IPS-20b (cell line): Measurements from ENCODE around the gene ZNF593.

Experiments
- H3K27ac ChIP-seq: one replicate; pipeline ENCODE4 v1.5.1; 2013; ENCODE audit warnings: low read length
- H3K27me3 ChIP-seq: 2 replicates; pipeline ENCODE4 v1.6.1; 2013; ENCODE audit warnings: mild to moderate bottlenecking, low read length, inconsistent platforms; ENCODE audit not compliant: insufficient read depth
- H3K36me3 ChIP-seq: 2 replicates; pipeline ENCODE4 v1.6.1; 2013; ENCODE audit warnings: low read depth, mild to moderate bottlenecking, inconsistent platforms, low read length, moderate library complexity; ENCODE audit not compliant: insufficient read depth
- H3K4me1 ChIP-seq: 2 replicates; pipeline ENCODE4 v1.6.1; 2013; ENCODE audit warnings: mild to moderate bottlenecking, control low read depth, inconsistent platforms, low read length, moderate library complexity; ENCODE audit not compliant: insufficient read depth
- H3K4me3 ChIP-seq: 2 replicates; pipeline ENCODE4 v1.5.1; 2013; ENCODE audit warnings: mild to moderate bottlenecking, low read length, inconsistent platforms
- H3K9ac ChIP-seq: 2 replicates; pipeline ENCODE4 v1.6.1; 2013; ENCODE audit warnings: low read depth, mild to moderate bottlenecking, inconsistent platforms, low read length, moderate library complexity
- H3K9me3 ChIP-seq: 2 replicates; pipeline ENCODE4 v1.6.1; 2013; ENCODE audit warnings: mild to moderate bottlenecking, low read depth, low read length, inconsistent platforms; ENCODE audit not compliant: insufficient read depth

The ZNF593 gene

DNA sequence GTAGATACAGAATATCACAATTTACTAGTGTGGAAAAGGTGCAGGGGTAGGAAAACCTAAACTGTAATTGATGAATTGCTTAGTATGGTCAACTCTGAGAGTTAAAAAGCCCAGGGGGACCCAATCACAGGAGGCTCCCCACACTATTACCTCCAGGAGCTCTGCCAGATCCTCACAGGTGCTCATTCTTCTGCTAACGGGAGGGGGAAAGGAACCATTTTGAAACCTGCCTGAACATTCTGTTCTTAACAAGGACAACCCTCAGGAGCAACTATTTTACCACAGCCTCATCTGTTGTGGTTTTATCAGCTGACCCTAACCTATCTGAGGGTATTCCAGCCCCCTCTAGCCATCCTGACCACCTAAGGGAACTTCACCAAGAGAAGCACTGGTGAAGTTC lies 39.0 kb upstream of the ZNF593 start:
- Histone ChIP-seq H3K27ac (no peak overlapping the region), H3K9ac (no peak overlapping the region), H3K9me3 (no peaks in the 10 kb centered on the region), H3K4me1 (peaks cover 5% of the 10 kb centered on the region; the same call in 1 of the 2 replicates), H3K27me3 (no peaks in the 10 kb centered on the region), H3K4me3 (no peak overlapping the region), H3K36me3 (no peaks in the 10 kb centered on the region)

- Histone ChIP-seq H3K27ac (no peak overlapping the region), H3K4me3 (no peak overlapping the region), H3K27me3 (no peaks in the 10 kb centered on the region), H3K9ac (no peak overlapping the region), H3K9me3 (no peaks in the 10 kb centered on the region), H3K36me3 (no peaks in the 10 kb centered on the region), H3K4me1 (no peaks in the 10 kb centered on the region)
Observed at GRCh38 chr1:26132128-26132833, 37.4 kb upstream of the ZNF593 start.

- no peak overlapping the region for H3K4me3 ChIP-seq
- no peak overlapping the region for H3K27ac ChIP-seq
Observed at GRCh38 chr1:26132834-26133167, 36.9 kb upstream of the ZNF593 start.

DNA sequence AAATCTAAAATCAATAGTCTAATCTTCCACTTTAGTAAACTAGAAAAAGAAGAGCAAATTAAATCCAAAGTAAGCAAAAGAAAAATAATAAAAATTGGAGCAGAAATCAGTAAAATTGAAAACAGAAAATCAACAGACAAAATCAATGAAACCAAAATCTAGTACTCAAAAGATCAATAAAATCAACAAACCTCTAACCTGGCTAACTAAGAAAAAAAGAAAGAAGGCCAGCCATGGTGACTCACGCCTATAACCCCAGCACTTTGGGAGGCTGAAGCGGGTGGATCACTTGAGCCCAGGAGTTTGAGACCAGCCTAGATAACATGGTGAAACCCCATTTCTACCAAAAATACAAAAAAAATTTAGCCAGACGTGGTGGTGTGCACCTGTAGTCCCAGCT lies 35.2 kb upstream of the ZNF593 start:
- no peak overlapping the region for H3K27ac ChIP-seq
- H3K27me3 ChIP-seq = no peaks in the 10 kb centered on the region
- H3K9me3 ChIP-seq = no peaks in the 10 kb centered on the region
- H3K4me1 ChIP-seq = no peaks in the 10 kb centered on the region
- no peak overlapping the region for H3K4me3 ChIP-seq
- H3K36me3 ChIP-seq = no peaks in the 10 kb centered on the region
- H3K9ac ChIP-seq = no peak overlapping the region

More at GRCh38 chr1:26132834-26133167, 36.9 kb upstream of the ZNF593 start:
- no peaks in the 10 kb centered on the region for H3K4me1 ChIP-seq
- no peaks in the 10 kb centered on the region for H3K9me3 ChIP-seq
- no peak overlapping the region for H3K9ac ChIP-seq
- no peaks in the 10 kb centered on the region for H3K36me3 ChIP-seq
- H3K27me3 ChIP-seq = no peaks in the 10 kb centered on the region

GRCh38 chr1:26138974-26139558 lies 30.6 kb upstream of the ZNF593 start:
- no peaks in the 10 kb centered on the region for H3K4me1 ChIP-seq
- no peak overlapping the region for H3K9ac ChIP-seq
- no peak overlapping the region for H3K27ac ChIP-seq
- H3K9me3 ChIP-seq = no peaks in the 10 kb centered on the region
- H3K27me3 ChIP-seq = no peaks in the 10 kb centered on the region
- H3K36me3 ChIP-seq = no peaks in the 10 kb centered on the region
- H3K4me3 ChIP-seq = no peak overlapping the region

- Histone ChIP-seq H3K27me3 (peaks cover 25% of the 10 kb centered on the region), H3K27ac (no peak overlapping the region), H3K9ac (no peak overlapping the region), H3K4me1 (no peaks in the 10 kb centered on the region), H3K9me3 (no peaks in the 10 kb centered on the region), H3K36me3 (no peaks in the 10 kb centered on the region), H3K4me3 (no peak overlapping the region)
Observed at GRCh38 chr1:26142159-26142558, 27.5 kb upstream of the ZNF593 start.

GRCh38 chr1:26145041-26145959 lies 24.4 kb upstream of the ZNF593 start:
- Histone ChIP-seq H3K4me1 (no peaks in the 10 kb centered on the region), H3K27ac (no peak overlapping the region), H3K9me3 (no peaks in the 10 kb centered on the region), H3K4me3 (no peak overlapping the region), H3K9ac (no peak overlapping the region), H3K36me3 (no peaks in the 10 kb centered on the region), H3K27me3 (peaks cover 49% of the 10 kb centered on the region)

GRCh38 chr1:26145960-26146294 lies 23.8 kb upstream of the ZNF593 start:
- Histone ChIP-seq H3K9ac (no peak overlapping the region), H3K36me3 (no peaks in the 10 kb centered on the region), H3K4me3 (no peak overlapping the region), H3K4me1 (no peaks in the 10 kb centered on the region), H3K27me3 (peaks cover 54% of the 10 kb centered on the region), H3K9me3 (no peaks in the 10 kb centered on the region), H3K27ac (no peak overlapping the region)

DNA sequence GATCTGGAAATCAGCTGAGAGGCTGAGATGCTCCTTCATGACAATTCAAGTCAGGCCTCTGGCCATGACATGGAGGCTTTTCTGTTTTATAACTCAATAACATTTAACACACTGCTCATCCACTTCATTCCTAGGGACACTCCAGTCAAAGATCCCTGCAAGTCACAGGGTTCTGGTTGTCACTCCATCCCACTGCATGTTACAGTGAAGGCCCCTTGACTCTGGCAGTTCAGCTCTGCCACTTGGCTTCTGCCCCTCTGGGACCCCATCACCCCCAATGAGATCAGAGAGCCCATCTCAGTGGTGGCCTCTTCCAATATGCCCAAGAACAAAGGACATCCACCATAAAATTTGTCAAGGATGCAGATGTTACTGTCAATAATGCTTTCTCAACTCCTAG lies 20.8 kb upstream of the ZNF593 start:
- H3K9ac ChIP-seq = no peak overlapping the region
- H3K4me1 ChIP-seq = no peaks in the 10 kb centered on the region
- no peak overlapping the region for H3K4me3 ChIP-seq
- H3K9me3 ChIP-seq = no peaks in the 10 kb centered on the region
- H3K27me3 ChIP-seq = peaks cover 80% of the 10 kb centered on the region
- no peak overlapping the region for H3K27ac ChIP-seq
- H3K36me3 ChIP-seq = no peaks in the 10 kb centered on the region

DNA sequence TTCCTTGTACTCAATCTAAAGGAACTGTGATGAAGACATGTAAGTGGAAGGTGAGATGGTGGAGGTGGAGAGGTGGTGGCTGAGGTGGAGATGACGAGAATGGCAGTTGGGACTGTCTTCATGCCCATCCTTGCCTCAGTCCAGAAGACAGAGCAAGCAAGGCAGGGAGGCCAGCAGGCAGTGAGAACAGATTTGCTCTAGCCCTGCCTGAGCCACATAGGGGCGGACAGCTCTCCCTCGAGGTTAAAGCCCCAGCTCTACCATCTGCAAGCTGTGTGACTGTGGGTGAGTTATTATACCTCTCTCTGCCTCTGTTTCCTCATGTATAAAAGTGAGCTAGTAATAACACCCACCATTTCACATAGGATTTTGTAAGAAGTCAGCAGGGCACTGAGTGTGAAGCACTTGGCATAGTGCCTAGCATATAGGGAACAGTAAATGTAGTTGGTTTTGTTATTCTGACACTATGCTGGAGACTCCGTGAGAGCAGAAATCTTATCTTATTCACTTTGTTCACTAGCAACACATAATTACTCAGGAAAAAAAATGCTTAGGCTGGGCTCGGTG lies 15.7 kb upstream of the ZNF593 start:
- Histone ChIP-seq H3K36me3 (no peaks in the 10 kb centered on the region), H3K4me1 (peaks cover 30% of the 10 kb centered on the region), H3K9ac (no peak overlapping the region), H3K27me3 (peaks cover 92% of the 10 kb centered on the region), H3K27ac (no peak overlapping the region), H3K9me3 (no peaks in the 10 kb centered on the region), H3K4me3 (no peak overlapping the region; the same call in 1 of the 2 replicates)

GRCh38 chr1:26154750-26155149 lies 15.0 kb upstream of the ZNF593 start:
- Histone ChIP-seq H3K27ac (no peak overlapping the region), H3K36me3 (no peaks in the 10 kb centered on the region), H3K4me1 (peaks cover 30% of the 10 kb centered on the region), H3K4me3 (peak overlapping the region; percentile 61; the same call in 1 of the 2 replicates), H3K9ac (no peak overlapping the region), H3K27me3 (peaks cover 94% of the 10 kb centered on the region), H3K9me3 (no peaks in the 10 kb centered on the region)
